SW480 (cell line): Measurements from ENCODE around the gene PCNX1.

Experiments used
- DNase-seq: peaks from one replicate; pipeline ENCODE4 v3.0.0-alpha.2; 2016; ENCODE audit warnings: low spot score

Gene PCNX1

GRCh38 chr14:70962935-70963334, 55.7 kb downstream of the PCNX1 start:
- no peak for DNase-seq

GRCh38 chr14:70964492-70964891, 57.2 kb downstream of the PCNX1 start:
- no peak for DNase-seq

- no peak for DNase-seq
Observed at GRCh38 chr14:70971560-70971959, 64.3 kb downstream of the PCNX1 start.

- peak; percentile 78 for DNase-seq
Observed at GRCh38 chr14:70972107-70972976, 65.1 kb downstream of the PCNX1 start.

GRCh38 chr14:70976591-70976990, 69.3 kb downstream of the PCNX1 start:
- no peak for DNase-seq

GRCh38 chr14:70981000-70981952, 74.0 kb downstream of the PCNX1 start:
- no peak for DNase-seq

GRCh38 chr14:70982200-70982599, 74.9 kb downstream of the PCNX1 start:
- DNase-seq, result no peak

- no peak for DNase-seq
Observed at GRCh38 chr14:70987041-70987440, 79.8 kb downstream of the PCNX1 start.

GRCh38 chr14:70988452-70988851, 81.2 kb downstream of the PCNX1 start:
- DNase-seq, result no peak

- DNase-seq, result no peak
Observed at GRCh38 chr14:70993931-70994330, 86.7 kb downstream of the PCNX1 start.

GRCh38 chr14:70995211-70995610, 88.0 kb downstream of the PCNX1 start:
- no peak for DNase-seq

- DNase-seq, result peak; percentile 53
Observed at GRCh38 chr14:70995671-70996070, 88.4 kb downstream of the PCNX1 start.

- DNase-seq, result no peak
Observed at GRCh38 chr14:70999117-70999516, 91.9 kb downstream of the PCNX1 start.

GRCh38 chr14:71000091-71000490, 92.8 kb downstream of the PCNX1 start:
- DNase-seq, result no peak

- DNase-seq, result no peak
Observed at GRCh38 chr14:71001742-71002141, 94.5 kb downstream of the PCNX1 start.

GRCh38 chr14:71003156-71003555, 95.9 kb downstream of the PCNX1 start:
- DNase-seq, result no peak

GRCh38 chr14:71004481-71004880, 97.2 kb downstream of the PCNX1 start:
- no peak for DNase-seq

- no peak for DNase-seq
Observed at GRCh38 chr14:71005076-71005475, 97.8 kb downstream of the PCNX1 start.

GRCh38 chr14:71006200-71006563, 98.9 kb downstream of the PCNX1 start:
- no peak for DNase-seq

- DNase-seq, result no peak
Observed at GRCh38 chr14:71011479-71011878, 104.2 kb downstream of the PCNX1 start.

GRCh38 chr14:71012888-71013287, 105.6 kb downstream of the PCNX1 start:
- DNase-seq, result no peak

- no peak for DNase-seq
Observed at GRCh38 chr14:71013551-71014192, 106.4 kb downstream of the PCNX1 start.
